Activated naive CD4-positive, alpha-beta T cell treated with anti-CD3 and anti-CD28 coated beads, Interleukin-2, amount 50 U/mL, for 24 hours (primary cell): Measurements from ENCODE around the gene EPO.

ENCODE experiments used
- H3K27ac Mint-ChIP-seq: one replicate; pipeline ENCODE4 v1.8.0; 2021; ENCODE audit warnings: mild to moderate bottlenecking, mixed read lengths
- H3K27me3 Mint-ChIP-seq: one replicate; pipeline ENCODE4 v1.8.0; 2021; ENCODE audit warnings: mixed read lengths
- H3K36me3 Mint-ChIP-seq: one replicate; pipeline ENCODE4 v1.8.0; 2021; ENCODE audit warnings: mixed read lengths
- H3K4me1 Mint-ChIP-seq: one replicate; pipeline ENCODE4 v1.8.0; 2021; ENCODE audit warnings: mixed read lengths
- H3K4me3 Mint-ChIP-seq: one replicate; pipeline ENCODE4 v1.8.0; 2021; ENCODE audit warnings: mild to moderate bottlenecking, mixed read lengths
- H3K9me3 Mint-ChIP-seq: one replicate; pipeline ENCODE4 v1.8.0; 2021; ENCODE audit warnings: mixed read lengths

EPO gene

DNA sequence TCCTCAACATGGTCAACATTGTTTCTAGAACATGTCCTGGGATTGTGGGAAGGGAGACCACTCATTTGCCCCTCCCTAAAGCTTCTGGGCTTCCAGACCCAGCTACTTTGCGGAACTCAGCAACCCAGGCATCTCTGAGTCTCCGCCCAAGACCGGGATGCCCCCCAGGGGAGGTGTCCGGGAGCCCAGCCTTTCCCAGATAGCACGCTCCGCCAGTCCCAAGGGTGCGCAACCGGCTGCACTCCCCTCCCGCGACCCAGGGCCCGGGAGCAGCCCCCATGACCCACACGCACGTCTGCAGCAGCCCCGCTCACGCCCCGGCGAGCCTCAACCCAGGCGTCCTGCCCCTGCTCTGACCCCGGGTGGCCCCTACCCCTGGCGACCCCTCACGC lies at the start of gene EPO:
Gene EPO (plus strand): TSS at position 190 of the 392 bp plus-strand sequence. CDS start 513 bp downstream, outside the sequence.
- Mint-ChIP-seq H3K4me1 (peaks cover 9% of the 10 kb centered on the region), H3K4me3 (no peak within 1 kb of the TSS), H3K9me3 (no peaks in the 10 kb centered on the region), H3K36me3 (peaks cover 3% of the 10 kb centered on the region), H3K27me3 (peaks cover 23% of the 10 kb centered on the region), H3K27ac (no peak within 1 kb of the TSS)

DNA sequence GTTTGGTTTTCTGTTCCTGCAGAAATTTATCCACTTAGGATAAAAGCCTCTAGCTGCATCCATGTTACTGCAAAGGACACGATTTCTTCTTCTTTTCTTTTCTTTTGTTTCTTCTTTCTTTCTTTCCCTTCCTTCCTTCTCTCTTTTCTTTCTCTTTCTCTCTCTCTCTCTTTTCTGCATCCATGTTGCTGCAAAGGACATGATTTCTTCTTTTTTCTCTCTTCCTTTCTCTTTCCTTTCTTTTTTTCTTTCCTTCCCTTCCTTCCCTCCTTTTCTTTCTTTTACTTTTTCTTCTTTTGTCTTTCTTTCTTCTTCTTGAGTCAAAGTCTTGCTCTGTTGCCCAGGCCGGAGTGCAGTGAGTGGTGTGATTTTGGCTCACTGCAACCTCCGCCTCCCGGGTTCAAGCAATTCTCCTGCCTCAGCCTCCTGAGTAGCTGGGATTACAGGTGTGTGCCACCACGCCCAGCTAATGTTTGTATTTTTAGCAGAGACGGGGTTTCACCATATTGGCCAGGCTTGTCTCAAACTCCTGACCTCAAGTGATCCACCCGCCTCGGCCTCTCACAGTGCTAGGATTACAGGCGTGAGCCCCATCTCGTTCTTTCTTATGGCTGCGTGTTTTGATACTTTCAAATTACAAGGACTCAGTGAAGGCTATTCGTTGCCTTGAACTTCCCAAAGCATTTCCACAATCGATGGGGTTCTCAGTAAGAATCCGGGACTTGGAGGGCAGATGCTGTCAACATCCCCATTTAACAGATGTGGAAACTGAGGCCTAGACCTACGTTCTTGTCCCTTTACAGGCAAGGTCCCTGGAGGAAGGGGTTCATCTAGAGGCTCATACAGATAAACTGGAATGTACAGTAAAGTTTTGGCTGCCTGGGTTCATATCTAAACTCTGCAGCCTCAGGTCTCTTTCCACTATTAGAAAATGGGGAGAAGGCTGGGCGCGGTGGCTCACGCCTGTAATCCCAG lies 48.6 kb upstream of the EPO start:
- Mint-ChIP-seq H3K27ac (no peak overlapping the region), H3K36me3 (no peaks in the 10 kb centered on the region), H3K4me3 (no peak overlapping the region), H3K4me1 (peaks cover 4% of the 10 kb centered on the region), H3K27me3 (no peaks in the 10 kb centered on the region), H3K9me3 (no peaks in the 10 kb centered on the region)

DNA sequence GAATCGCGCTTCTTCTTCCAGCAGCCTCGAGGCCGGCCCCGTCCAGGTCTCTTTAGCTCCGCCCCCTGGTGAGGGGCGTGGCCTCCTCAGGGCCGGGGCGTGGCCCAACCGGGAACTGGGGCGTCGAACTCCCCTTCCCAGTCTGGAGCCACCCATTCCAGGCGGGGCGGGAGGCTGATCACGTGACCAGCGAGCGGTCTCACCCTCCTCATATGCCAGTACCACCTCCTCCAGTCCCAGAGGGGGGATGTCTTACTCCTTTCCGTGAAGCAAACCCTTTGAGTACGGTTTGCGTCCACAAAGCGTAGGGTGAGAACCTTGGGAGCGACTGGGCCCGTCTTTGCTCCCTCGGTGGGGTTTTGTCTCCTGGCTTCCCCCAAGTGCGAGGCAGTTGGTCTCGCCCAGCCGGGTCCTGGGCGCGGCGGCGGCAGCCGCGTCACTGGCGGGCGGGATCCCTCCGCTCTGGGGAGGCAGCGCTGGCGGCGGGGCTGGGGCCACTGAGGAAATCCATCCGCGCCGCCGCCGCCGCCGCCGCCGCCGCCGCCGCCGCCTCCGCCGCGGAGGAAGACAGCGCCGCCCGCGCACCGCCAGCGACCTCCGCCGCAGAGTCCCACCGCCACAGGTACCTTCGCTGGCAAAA lies 46.8 kb upstream of the EPO start, which contains the start of gene GNB2:
Gene GNB2 (plus strand): TSS at position 439 of the 640 bp plus-strand sequence. CDS start 2,526 bp downstream, outside the sequence.
- Mint-ChIP-seq H3K36me3 (no peaks in the 10 kb centered on the region), H3K27me3 (no peaks in the 10 kb centered on the region), H3K27ac (peak within 1 kb of the TSS; percentile 95), H3K4me1 (peaks cover 19% of the 10 kb centered on the region), H3K4me3 (peak within 1 kb of the TSS; percentile 95), H3K9me3 (no peaks in the 10 kb centered on the region)

DNA sequence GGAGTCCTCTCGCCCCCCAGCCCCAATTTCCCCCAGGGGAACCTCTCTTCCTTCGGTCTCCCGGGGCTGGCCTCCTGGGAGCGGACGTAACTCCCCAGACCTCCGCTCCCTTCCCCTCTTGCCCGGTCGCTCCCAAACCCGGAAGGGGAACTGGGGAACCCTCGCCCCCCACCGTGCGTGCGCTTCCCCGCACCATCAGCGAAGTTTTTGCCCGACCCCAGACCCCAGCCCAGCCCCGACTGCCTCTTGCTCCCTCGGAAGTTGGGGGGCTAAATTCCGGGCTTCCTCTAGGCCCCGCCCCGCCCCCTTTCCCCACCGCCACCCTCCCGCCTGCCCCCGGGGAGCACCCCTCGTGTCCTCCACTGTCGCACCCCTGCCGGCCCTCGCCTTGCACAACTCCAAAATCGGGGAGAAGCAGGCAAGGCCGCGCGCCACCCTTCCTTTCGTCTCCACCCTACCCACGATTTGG lies 46.3 kb upstream of the EPO start:
- Mint-ChIP-seq H3K4me1 (peaks cover 21% of the 10 kb centered on the region), H3K4me3 (peak overlapping the region; percentile 95), H3K36me3 (no peaks in the 10 kb centered on the region), H3K27ac (peak overlapping the region; percentile 79), H3K9me3 (no peaks in the 10 kb centered on the region), H3K27me3 (no peaks in the 10 kb centered on the region)

DNA sequence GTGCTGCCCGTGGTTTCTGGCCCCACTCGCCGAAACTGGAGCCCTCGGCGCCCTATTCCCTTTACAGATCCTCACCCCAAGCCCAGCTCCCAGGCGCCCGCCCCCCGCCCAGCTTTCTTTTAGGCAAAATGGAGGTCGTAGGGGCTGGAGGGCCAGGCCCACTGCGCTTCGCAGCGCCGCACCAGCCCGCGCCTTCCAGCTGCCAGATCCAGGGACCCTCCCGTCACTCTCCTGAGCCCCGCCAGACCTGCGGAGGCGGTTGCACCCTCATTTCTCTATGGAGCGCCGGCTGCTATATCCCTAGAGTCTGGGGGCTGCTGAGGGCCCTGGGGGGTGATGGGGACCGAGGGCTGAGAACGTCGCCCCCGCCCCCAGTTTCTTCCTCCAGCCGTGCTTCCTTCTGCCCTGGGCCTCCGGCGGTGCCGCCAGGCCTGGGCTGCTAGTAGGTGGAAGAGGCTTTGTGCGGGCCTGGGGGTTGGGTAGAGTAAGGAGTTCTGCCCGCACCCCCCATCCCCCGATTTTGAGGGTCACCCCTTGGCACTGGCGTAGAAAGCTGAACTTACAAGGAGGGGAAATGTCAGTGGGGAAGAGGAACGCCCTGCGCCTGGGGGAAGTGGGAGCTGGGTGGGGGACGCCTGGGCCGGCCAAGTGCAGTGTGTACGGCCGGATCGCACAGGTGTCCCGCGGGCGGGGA lies 45.7 kb upstream of the EPO start:
- H3K9me3 Mint-ChIP-seq, result no peaks in the 10 kb centered on the region
- H3K4me3 Mint-ChIP-seq, result peak overlapping the region; percentile 95
- H3K27ac Mint-ChIP-seq, result peak overlapping the region; percentile 79
- peaks cover 26% of the 10 kb centered on the region for H3K4me1 Mint-ChIP-seq
- H3K27me3 Mint-ChIP-seq, result no peaks in the 10 kb centered on the region
- no peaks in the 10 kb centered on the region for H3K36me3 Mint-ChIP-seq

DNA sequence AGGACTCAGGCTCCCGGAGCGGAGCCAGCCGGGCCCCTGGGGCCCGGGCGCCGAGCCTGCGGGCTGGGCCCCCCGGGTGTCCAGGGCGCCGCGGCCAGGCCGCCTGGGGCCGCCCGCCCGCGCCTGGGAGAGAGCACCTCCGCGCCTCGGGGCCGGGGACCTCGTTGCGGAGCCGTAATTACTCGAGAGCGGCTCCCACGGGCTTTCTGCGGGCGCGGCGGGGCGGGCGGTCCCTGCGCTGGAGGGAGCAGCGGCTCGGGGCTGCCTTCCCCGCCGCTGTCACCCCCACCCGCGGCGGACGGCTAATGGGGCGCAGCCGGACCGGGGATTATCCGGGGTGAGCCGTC lies 45.2 kb upstream of the EPO start:
- Mint-ChIP-seq H3K36me3 (no peaks in the 10 kb centered on the region), H3K27ac (no peak overlapping the region)

DNA sequence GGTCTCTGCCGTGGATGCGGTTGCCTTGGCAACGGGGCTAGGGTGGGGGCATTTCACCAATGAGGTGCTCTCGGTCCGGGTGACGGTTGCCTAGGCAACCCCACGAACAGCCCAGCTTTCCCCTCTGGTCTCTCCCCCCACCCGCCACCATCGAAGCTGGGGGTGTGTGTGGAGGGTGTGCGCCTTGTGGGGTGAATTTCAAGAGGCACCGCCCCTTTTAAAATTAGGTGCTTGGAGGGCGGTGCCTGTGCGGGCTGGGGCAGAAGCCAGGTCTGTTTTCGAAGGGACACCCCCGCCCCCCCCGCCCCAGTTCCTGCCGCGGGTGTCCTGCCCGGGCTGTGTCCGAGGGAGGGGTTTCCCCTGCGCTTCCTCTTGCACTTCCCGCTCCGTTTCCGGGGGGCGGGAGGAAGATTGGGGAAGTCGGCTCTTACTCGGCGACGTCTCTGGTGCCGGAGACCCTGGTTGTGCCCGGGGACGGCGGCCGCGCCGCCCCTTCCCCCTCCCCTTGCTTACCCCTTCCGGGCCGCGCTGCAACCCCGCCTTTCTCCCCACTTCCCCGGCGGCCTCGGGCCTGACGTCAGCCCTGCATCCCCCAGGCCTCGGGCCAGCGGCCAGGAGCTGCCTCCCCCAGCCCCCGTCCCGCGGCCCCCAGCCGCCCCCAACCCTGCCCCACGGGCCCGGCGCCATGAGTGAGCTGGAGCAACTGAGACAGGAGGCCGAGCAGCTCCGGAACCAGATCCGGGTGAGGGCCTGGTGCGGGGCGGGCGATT lies 44.5 kb upstream of the EPO start:
- H3K27me3 Mint-ChIP-seq, result no peaks in the 10 kb centered on the region
- peak overlapping the region; percentile 89 for H3K4me3 Mint-ChIP-seq
- no peaks in the 10 kb centered on the region for H3K9me3 Mint-ChIP-seq
- no peaks in the 10 kb centered on the region for H3K36me3 Mint-ChIP-seq
- H3K27ac Mint-ChIP-seq, result peak overlapping the region; percentile 55
- H3K4me1 Mint-ChIP-seq, result peaks cover 34% of the 10 kb centered on the region

More for the DNA sequence above, 45.2 kb upstream of the EPO start:
- Mint-ChIP-seq H3K9me3 (no peaks in the 10 kb centered on the region), H3K27me3 (no peaks in the 10 kb centered on the region), H3K4me1 (peaks cover 31% of the 10 kb centered on the region), H3K4me3 (peak overlapping the region; percentile 95)

DNA sequence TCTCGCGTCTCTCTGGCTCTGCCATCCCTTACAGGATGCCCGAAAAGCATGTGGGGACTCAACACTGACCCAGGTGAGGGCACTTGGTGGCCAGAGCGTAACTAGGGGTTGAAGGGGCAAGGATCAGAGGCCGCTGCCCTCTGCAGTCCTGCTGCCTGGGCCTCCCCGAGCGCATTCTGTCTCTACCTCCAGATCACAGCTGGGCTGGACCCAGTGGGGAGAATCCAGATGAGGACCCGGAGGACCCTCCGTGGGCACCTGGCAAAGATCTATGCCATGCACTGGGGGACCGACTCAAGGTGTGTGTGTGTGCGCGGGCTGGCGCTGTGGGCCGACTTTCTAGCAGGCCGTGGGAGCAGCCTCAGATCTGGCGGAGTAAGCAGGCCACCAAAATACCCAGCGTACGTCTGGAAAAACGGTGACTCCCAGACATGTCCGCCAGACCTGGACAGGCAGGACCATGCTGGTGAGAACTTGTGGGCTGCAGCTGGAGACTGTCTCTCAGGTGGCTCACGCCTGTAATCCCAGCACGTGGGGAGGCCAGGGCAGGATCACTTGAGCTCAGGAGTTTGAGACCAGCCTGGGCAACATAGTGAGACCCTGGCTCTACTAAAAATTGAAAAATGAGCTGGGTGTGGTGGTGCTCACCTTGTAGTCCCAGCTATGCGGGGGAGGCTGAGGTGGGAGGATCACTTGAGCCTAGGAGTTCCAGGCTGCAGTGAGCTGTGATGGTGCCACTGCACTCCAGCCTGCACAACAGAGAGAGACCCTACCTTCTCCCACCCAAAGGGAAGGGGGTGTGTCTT lies 43.6 kb upstream of the EPO start:
- Mint-ChIP-seq H3K27ac (peak overlapping the region; percentile 84), H3K36me3 (no peaks in the 10 kb centered on the region), H3K4me1 (peaks cover 37% of the 10 kb centered on the region), H3K27me3 (no peaks in the 10 kb centered on the region), H3K9me3 (no peaks in the 10 kb centered on the region), H3K4me3 (peak overlapping the region; percentile 89)

DNA sequence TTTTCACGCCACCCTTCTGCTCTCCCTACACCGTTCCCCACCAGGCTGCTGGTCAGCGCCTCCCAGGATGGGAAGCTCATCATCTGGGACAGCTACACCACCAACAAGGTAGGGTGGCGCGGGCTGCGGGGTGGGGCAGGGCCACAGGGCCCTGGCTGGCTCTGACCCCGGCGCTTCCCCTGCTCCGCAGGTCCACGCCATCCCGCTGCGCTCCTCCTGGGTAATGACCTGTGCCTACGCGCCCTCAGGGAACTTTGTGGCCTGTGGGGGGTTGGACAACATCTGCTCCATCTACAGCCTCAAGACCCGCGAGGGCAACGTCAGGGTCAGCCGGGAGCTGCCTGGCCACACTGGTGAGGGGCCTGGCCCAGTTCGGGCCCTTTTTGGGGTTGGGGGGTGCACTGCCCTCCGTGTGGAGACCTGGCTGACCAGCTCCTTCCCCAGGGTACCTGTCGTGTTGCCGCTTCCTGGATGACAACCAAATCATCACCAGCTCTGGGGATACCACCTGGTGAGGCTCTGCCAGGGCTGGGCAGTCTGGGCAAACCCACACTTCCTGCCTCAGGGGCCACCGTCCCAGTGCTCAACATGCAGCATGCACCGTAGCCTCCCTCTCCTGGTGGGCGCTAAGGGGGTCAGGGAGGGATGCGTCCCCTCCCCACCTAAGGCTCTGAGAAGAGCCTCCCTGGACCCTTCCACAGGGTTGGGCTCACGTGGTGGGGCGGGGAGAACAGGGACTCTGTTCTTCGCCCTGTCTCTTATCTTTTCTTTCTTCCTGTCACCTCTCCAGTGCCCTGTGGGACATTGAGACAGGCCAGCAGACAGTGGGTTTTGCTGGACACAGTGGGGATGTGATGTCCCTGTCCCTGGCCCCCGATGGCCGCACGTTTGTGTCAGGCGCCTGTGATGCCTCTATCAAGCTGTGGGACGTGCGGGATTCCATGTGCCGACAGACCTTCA lies 42.7 kb upstream of the EPO start:
- H3K4me1 Mint-ChIP-seq, result peaks cover 44% of the 10 kb centered on the region
- H3K4me3 Mint-ChIP-seq, result peak overlapping the region; percentile 47
- no peaks in the 10 kb centered on the region for H3K36me3 Mint-ChIP-seq
- no peaks in the 10 kb centered on the region for H3K9me3 Mint-ChIP-seq
- H3K27ac Mint-ChIP-seq, result peak overlapping the region; percentile 74
- H3K27me3 Mint-ChIP-seq, result no peaks in the 10 kb centered on the region

DNA sequence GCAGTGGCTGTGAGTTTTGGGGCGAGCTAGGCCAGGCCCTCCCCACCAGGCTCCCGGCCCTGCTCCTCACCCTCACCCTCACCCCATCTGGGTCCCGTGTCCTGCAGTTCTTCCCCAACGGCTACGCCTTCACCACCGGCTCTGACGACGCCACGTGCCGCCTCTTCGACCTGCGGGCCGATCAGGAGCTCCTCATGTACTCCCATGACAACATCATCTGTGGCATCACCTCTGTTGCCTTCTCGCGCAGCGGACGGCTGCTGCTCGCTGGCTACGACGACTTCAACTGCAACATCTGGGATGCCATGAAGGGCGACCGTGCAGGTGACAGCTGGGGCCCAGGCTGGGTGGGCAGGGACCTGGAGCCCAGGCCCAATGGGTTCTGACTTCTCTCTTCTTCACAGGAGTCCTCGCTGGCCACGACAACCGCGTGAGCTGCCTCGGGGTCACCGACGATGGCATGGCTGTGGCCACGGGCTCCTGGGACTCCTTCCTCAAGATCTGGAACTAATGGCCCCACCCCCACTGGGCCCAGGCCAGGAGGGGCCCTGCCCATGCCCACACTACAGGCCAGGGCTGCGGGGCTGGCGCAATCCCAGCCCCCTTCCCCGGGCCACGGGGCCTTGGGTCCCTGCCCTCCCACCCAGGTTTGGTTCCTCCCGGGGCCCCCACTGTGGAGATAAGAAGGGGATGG lies 41.8 kb upstream of the EPO start:
- Mint-ChIP-seq H3K36me3 (no peaks in the 10 kb centered on the region), H3K9me3 (no peaks in the 10 kb centered on the region), H3K4me1 (peaks cover 44% of the 10 kb centered on the region), H3K4me3 (no peak overlapping the region), H3K27me3 (no peaks in the 10 kb centered on the region), H3K27ac (peak overlapping the region; percentile 70)

DNA sequence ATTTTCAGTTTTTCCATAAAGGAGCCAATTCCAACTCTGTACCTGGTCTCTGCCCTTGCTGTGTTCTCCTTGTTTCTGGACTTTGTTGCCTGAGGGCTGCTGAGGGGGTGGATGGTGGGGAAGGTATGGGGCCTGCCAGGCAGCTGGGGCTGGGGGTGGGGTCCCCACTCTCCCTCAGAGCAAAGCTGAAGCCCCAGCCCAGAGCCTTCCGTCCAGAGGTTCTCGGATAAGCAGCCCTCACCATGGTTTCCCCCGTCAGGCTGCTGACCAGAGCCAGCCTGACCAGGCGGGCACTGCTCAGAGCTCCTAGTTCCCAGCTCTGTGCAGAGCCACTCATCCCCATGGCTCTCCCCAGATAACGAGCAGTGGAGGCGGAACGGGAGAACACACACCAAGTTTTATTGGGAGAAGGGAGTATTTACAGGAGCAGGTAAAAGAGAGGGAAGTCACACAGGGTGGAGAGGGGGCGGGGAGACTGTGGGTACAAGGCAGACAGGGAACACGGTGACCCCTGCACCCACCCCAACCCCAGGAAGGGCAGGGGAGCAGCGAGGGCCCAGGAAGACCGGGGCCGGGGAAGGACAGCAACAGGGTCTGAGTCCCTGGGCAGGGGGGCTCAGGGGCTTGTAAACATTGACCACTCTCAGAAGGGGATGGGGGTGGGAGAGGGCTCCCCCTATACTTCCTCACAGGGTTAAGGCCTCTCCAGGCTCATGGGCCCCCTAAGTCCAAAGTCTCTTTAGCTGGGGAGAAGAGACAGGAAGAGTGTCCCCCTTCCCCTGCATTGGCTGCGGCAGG lies 40.9 kb upstream of the EPO start:
- Mint-ChIP-seq H3K4me1 (peaks cover 44% of the 10 kb centered on the region), H3K9me3 (no peaks in the 10 kb centered on the region), H3K4me3 (no peak overlapping the region), H3K27ac (peak overlapping the region; percentile 8), H3K36me3 (no peaks in the 10 kb centered on the region), H3K27me3 (no peaks in the 10 kb centered on the region)

DNA sequence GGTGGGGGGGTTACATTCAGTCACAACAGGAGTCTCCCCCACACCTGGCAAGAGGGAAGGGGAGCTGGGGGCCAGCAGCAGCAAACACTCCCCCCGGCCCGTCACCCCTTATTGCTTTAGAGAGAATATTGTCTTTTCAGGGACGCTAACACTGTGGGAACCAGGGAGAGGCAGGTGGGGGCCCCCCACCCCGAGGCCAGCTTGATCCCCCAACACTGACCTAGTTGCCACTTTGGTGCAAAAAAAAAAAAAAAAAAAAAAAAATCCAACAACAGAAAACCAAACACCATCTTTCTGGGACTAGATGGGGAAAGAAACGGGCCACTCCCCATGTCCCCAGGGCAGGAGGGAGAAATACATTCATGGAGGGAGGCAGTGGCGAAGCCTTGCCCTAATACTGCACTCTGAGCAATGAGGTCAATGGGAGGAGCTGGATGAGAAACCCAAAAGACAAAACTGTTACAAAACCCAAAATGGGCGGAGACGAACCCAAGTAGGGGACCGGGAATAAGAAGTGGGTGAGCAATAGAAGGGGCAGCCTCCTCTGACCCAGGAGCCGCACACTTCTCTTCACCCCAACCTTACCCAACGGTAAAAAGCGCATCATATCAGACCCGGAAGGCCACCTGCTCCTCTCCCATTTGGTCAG lies 40.2 kb upstream of the EPO start:
- H3K27me3 Mint-ChIP-seq, result no peaks in the 10 kb centered on the region
- peak overlapping the region; percentile 71 for H3K27ac Mint-ChIP-seq
- no peaks in the 10 kb centered on the region for H3K9me3 Mint-ChIP-seq
- no peak overlapping the region for H3K4me3 Mint-ChIP-seq
- peaks cover 44% of the 10 kb centered on the region for H3K4me1 Mint-ChIP-seq
- no peaks in the 10 kb centered on the region for H3K36me3 Mint-ChIP-seq
